ENCODE measurements around the gene LDB2.
"Not testable (repeated sequence)": the region's sequence is repeated elsewhere in the genome, so short reads cannot be mapped to it uniquely, and the experiment has no call there.

LDB2 gene

DNA sequence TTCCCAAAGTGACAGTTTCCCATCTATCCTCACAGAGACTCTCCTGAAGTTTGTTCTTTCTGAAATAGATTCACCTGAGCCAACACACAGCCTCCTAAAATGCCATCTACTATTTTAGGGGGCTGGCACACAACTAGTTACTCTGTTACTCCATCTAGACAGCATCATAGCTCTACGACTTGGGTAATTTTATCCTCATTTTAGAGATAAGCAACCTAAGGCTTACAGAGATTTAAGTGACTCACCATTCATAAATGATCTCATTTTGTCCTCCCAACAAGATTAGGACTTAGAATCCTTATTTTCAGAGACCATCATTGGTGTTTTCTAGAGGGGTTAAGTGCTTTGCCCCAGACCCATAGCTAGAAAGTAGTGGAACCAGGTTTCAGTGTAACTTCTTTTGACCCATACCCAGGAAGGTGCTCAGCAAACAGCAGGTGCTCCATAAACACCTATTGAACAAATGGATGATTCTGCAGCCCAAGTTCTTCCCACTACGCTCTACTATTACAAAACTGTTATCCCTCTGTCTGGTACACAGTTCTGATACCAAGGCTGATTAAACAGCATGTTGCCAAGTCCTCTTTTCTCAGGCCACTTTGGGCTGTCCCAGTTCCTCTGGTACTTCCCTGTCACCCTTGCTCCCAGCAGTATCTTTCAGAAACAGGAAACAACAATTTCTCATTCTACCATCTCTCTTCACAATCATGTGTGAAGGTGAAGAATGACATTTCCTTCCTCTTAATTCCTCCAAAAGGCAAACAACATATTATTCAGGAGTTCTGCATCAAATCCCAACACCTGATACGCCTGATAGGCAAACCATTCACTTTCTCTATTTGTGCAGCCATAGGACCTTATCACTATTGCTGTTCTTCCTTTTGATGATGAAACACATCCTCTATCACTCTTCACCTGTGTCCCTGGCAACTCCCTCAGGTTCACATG is 367.5 kb downstream of the LDB2 start:
- DNase-seq: no peak

DNA sequence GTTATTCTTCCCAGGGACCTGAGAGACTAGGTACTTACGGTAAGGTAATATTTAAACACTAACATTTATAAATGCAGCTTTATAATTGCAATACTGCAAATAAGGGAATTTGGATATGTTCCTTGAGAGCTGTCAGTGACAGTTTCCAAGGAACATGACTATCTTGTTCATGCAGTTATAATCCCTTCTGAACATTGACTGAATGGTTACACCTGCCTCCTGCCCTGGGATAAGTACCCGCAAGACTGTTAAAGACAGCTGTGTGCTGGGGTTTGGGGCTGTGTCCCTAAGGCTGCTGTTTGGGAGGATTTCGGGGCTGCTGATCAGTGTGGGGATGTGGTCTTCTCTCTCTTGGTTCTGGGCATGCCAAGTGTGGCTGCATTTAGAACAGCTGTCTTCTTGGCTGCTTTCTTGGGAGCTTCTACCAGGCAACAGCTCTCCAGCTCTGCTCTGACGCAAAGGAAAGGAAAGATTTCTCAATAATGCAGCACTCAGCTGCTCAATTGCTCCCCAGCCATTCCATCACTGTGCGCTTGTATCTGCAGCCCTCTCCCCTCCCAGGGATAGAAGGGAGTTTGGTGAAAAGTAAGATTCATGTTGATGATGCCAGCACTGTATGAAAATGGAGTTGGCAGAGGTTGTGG is 373.4 kb downstream of the LDB2 start:
- no peak for DNase-seq

DNA sequence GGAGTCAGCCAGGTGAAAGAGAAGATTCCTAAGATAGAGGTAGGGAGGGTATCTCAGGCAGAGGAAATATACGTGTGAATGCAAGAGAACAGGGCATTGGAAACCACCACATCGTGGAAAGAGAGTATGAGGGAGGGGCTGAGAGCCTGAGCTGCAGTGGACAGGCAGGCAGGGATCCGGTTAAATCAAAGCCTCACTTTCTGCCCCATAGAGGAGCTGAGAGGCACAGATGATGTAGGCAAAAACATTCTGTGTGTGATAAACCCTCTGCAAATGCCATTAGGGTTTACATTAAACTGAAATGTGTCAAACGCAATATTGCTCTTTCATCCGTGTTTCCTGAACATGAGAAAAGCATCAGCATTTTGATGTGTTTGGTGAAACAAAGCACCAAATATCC is 374.0 kb downstream of the LDB2 start:
- DNase-seq: no peak

DNA sequence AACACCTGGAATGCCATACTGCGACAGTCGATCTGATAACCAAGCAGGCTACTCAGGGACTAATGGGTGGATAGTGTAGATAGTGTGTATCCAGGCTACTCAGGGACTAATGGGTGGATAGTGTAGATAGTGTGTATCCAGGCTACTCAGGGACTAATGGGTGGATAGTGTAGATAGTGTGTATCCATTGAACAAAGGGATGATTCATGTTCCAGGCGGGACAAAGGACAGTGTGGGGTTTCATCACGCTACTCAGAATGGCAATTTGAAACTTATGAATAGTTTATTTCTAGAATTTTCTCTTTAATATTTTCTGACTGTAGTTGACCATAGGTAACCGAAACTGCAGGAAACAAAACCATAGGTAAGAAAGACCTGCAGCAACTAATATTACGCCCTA is 374.9 kb downstream of the LDB2 start:
- DNase-seq: not testable (repeated sequence)

DNA sequence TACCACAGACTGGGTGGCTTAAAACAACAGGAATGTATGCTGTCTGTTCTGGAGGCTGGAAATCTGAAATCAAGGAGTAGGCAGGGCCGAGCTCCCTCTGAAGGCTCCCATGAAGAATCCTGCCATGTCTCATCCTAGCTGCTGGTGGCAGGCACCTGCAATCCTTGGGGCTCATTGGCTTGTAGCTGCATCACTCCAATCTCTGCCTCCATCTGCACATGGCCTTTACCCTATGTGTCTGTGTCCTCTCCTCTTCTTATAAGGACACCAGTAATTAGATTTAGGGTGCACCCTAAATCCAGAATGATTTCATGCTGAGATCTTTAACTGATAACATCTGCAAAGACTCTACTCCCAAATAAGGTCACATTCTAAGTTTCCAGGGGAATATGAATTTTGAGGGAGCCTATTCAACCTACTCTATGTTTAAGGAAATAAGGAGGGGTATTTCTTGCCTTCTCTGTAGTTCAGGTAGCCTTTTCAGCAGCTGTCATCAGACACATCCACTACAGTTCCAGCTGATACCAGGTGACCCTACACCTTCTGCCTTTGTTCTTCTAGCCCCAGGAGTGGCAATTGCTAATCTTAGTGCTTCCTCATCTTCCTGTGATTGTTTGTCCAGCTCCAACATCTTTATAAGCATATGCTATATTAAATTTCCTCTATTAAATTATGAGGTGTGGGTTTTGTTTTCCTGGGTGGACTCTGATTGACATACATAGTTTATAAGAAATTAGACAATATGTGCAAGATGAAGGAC is 377.1 kb downstream of the LDB2 start:
- no peak for DNase-seq

DNA sequence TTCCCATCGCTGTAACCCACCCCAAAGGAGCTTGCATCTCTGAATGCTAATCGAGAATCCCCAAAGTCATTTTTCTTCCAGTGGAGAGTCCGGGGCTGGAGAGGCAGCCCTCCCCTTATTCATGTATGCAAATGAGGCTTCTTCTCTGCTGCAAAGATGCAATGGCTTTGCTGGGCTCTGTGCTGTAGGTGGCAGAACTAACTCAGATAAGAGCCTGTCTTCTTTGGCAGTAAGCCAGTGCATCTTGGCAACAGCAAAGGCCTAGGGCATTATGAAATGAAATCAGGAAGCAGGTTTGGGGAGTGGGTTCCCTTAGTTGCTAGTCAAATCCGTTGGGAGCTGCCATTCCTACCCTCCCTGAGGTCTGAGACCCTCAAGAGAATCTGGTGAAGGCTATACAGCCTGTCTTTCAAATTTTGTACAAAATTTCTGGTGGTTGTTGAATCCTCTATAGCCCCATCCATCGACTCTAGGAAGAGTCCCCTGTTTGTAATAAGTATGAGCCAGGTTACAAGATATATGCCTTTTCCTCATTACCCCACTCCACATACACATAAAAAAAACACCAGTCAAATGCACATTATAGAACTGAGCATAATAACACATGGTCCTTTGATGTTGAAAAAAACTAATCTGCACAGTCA is 381.5 kb downstream of the LDB2 start:
- no peak for DNase-seq

DNA sequence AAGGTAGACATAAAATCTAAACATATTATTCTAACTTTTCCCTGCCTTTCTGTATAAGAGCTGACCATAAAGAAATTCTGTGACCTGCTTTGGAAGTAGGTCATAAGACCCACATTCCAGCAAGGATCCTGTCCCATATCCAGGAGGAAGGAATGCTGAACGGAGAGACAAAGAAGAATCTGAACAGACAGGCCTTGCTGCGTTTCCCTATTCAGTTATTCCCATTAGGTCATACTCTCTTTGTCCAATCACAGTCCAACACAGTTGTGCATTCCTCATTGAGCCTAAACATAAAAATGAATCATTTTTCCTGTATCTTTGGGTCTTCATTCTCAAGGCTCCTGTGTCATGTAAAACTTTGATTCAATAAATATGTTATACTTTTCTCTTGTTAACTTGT is 384.6 kb downstream of the LDB2 start:
- DNase-seq: no peak

DNA sequence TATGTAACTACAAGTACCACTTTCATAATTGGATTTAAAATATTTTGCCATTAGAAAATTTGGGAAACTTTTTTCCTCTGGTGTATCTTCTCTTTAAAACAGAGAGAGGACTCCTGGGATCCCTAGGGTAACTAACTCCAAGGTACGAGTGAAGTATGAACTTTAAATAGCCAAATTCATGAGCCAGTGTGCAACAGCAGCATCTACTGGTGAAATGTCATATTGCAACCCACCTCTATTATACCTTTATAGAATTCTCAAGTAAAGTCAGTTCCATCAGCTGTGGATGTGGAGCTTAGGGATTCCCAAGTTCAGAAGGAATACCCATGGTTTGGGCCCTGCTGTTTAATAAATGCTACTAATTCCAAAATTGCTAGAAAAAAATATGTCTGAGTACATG is 389.5 kb downstream of the LDB2 start:
- DNase-seq: no peak

DNA sequence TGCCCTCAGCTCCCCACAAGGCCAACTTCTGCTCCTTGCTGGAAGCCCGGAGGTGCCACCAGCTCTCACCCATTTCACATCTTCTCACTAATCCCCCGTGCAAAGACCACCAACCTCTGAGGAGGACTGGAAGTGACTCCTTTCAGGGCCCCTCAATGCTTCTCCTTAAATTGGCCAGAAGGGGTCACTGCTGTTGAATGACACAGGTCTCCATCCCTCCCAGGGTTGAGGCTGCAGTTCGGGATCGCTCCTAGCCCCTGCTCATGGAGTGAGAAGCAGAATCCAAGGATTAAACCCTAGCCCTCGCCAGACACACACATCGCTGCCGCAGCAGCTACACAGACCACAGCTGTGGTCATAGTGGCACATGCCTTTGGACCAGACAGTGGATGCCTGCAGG is 392.7 kb downstream of the LDB2 start:
- no peak for DNase-seq

DNA sequence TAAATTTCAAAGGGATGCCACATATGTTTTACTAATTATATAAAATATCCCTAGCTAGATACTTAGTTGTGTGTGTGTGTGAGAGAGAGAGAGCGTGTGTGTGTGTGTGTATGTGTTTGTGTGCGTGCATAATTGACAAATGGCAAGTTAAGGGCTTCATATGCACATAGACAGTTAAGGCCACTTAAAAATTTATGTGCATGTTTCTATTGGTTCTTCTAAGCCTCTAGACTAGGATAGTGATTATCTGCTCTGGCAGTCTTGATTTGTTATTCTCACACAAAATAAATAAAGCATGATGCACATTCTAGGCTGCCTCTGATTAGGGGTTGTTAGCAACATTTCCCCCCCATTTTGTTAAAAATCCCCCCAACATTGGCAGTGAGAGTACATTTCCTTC is 393.2 kb downstream of the LDB2 start:
- no peak for DNase-seq

DNA sequence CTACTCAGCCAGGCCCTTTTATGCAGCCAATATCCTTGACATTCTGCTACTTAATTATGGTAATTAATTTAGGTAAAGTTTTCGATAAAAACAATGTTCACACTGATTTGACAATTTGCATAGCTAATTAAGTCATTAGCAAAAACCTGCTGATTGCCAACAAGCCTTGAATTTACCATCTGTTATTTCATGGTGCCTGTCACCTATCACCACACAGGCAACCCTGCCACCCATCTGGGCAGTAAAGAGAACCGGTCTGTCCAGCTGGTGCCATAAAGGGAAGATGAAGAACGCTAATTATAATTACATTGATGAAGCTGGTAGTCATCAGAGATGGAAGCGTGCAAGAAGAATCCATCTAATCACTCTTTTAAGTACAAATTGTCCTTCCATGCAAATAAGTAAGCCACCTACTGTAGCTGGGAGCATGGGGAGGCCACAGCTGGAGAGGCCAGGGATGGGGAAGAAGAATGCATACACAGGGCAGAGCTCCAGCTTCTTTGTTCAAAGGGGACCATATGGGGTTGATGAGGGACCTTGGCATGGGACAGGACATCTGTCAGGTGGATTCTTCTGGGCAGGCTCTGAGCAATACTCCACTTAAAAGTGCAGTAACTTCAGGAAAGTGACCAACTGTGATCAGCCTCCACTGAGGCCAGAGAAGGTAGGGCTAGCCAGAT is 394.9 kb downstream of the LDB2 start:
- DNase-seq: no peak

DNA sequence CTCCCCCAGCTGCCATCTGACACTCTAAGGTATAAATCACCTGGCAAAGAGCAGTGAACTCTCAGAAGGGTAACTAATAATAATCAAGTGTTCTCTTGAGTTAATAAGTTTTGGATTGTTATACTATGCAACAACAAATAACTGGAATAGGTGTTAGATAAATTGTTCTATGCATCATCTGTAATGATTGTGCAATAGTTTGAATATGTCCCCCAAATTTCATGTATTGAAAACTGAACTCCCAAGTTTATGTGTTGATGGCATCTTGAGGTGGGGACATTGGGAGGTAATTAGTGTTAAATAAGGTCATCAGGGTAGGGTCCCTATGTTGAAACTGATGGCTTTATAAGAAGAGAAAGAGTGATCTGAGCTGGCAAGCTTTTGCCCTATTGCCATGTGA is 399.5 kb downstream of the LDB2 start:
- no peak for DNase-seq

DNA sequence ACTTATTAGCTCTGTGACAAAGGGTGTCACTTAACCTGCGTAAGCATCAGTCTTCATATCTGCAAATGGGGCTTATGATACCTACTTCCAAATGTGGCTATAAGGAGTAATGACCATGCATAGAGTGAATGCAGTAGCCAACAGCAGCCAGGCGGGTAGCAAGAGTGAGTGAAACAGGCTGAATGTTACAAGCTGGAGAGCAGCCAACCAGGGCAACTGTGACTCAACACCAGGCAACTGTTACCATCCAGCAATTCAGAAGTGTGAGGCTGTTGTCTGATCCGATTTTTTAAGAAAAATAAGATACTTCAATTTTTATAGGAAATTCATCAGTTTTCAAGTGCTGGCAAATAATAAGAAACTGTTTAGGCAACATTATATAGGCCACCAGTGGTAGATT is 401.9 kb downstream of the LDB2 start:
- DNase-seq: no peak

DNA sequence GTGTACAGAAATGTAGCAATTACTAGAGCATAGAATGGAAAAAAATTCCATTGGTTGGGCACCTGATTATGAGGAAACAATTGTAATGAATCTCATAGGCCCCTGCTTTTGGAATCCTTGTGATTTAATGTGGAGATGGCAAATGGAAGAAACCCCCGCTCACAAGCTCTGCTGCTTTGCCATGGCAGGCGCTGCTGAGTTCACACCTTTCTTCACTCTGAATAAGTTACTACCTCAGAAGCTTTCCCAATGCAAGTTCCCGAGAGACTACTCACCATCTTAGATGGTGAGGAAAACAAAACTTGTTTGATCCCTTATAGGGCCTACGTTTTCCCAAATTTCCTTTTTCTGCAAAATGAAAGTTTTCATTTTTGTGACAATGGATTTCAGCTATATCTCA is 405.6 kb downstream of the LDB2 start:
- no peak for DNase-seq

DNA sequence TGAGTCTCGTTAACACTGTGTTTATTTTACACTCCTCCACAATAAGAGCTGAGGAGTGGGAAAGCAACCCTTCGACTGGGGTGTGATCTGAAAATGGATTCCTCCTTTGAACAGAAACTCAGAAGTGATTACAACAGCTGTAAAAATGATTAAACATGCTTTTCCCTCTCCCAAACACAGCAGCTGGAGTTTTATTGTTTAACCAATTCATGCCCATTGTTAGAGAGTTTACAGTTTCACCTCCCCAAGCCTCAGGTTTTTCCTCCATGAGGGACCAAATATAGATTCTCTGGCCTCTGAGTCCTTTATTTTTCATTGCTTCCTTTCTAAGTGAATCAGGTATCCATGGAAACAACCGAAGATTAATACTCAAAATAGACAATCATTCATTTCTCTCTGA is 409.2 kb downstream of the LDB2 start:
- no peak for DNase-seq

DNA sequence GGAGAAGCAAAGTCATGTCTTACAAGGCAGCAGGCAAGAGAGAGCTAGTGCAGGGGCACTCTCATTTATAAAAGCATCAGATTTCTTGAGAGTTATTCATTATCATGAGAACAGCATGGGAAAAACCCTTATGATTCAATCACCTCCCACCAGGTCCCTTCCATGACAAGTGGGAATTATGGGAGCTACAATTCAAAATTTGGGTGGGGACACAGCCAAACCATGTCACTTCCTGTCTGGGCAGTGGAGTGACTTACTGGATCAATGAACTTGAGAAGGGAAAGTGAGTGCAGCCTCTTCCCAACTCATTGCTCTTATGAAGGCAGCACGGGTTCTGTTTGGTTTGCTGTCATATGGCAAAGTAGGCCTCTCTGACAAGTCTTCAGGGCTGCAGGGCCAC is 410.4 kb downstream of the LDB2 start:
- no peak for DNase-seq

DNA sequence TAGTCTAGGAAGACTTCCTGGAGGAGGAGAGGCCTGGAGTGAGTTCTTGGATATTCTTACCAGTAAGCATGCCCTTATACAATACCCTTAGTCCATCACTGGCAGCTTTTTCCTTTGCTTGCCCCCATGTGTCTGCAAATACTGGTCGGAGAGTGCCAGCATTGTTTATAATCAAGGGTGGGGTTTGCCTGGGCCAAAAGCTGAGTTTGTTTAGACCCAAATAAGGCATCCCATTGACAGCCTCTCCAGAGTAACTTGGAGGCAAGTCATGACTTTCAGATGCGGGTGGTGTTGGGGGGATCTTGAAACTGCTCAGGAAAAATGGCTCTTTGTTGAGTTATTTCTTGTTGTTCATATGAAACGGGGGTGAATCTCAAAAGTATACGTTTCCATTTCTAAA is 413.7 kb downstream of the LDB2 start:
- no peak for DNase-seq

DNA sequence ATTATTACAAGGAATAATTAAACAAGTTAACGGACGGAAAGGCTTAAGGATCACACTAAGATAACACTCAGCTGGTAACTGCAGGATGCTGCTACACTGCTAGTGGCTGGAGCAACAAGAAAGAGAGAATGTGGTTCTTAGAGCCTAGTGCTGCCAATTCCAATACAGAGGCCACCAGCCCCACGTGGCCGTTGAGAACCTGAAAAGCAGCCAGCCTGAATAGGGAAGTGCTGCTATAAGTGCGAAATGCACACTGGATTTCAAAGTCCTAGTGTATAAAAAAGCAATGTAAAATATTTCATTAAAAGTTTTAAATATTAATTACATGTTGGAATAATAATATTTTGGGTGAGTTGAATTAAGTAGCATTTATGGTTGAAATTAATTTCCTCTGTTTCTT is 414.9 kb downstream of the LDB2 start:
- DNase-seq: no peak

DNA sequence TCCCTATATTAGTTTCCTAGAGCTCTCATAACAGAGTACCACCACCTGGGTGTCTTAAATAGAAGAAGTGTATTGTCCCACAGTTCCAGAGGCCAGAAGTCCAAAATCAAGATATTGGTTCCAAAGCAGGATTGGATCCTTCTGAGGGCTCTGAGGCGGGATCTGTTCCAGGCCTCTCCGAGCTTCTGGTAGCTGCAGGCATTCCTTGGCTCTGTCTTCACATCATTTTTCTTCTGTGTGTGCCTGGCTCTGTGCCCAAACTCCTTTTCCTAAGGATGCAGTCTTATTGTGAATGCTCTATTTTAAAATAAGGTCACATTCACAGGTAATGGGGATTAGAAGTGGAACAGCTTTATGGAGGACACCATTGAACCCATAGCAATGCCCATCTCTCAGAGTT is 418.4 kb downstream of the LDB2 start:
- no peak for DNase-seq

DNA sequence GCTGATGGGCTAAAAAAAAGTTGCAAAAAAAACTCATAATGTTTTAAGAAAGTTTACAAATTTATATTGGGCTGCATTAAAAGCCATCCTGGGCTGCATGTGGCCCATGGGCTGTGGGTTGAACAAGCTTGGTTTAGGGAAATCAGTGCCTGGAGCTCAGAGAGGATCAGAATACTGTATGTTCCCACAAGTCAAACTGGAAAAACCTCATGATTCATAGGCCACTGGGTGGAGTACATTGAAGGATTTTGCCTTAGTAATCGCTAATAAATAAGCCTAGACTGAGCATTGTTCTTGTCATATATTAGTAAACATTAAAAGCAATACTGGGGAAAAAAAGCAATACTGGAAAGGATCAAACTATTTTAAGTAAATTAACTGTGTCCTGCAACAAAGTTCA is 425.9 kb downstream of the LDB2 start:
- DNase-seq: no peak

DNA sequence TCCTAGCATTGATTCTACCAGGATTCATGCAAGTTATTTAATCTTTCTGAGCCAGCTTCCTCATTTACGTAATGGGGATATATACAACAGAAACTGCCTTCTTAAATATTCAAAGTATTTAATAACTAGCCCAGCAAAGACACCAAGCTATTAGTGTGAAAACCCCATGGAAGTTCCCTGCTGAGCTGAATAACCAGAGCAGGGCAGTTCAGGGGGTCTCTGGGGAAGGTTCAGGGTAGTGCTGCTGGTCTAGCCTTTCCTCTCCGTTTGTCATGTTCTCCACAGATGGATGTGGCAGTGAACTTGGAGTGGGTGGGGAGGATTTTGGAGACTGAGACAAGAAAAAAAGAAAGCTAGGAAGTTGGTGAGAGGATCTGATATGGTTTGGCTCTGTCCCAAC is 431.4 kb downstream of the LDB2 start:
- no peak for DNase-seq

DNA sequence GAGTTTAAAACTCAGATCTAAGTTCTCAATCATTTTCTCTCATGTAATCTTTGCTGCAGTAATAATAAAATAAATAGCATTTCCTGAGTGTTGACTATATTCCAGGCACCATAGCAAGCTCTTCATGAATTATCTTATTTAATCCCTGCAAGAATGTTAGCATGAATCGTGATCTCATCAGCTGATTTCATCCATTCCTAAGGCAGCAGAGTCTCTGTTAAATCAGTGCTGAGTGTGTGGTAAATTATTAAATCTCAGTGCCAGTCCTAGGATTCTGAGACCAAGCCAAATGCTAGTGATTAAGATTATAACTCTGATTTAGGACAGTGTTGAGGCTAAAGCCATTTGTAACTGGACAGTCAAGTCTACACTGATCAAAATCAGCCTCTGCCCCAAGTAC is 431.9 kb downstream of the LDB2 start:
- DNase-seq: no peak

DNA sequence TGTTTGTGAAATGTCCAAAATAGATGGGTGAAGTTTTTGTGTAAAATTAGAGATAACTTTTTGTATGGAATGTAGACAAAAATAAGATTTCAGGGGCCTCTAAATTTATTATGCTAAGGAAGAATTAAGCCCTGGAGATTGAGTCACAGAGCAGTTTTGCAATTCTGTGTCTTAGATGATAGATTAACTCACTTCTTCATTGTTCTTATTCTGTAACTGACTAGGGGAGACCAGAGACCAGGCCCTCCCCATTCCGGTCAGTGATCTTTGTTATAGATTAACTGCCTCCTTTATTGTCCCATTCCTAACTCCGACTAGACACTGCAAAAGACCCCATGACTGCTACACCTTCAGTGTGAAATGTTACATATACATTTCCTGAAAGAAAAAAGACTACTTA is 433.8 kb downstream of the LDB2 start:
- DNase-seq: no peak
